HCT116 (cell line): ENCODE data around the gene IL20RB. TPM values are rescaled to one million over a fixed set of nuclear protein-coding genes. Genes with fewer than 3 reads are reported as not detected.

ENCODE experiments used
- ATAC-seq: fragments of 200-7000 bp; cut with Tn5 transposase; 2 replicates; pipeline ENCODE4 v1.9.1; 2020; ENCODE audit warnings: mild to moderate bottlenecking, moderate library complexity
- BruUV-seq: library from RNA; stranded (reverse); fragments of 400-500 nt; replicated peaks from 2 replicates; lab custom pipeline; 2021; lab: Mats Ljungman, UMichigan
- CTCF ChIA-PET: fragments of 300-600 bp; sonication (Branson Sonifier 250); formaldehyde crosslinking; loops from one replicate; lab custom pipeline; 2021; ENCODE audit warnings: antibody characterized with exemption; lab: Charles Lee
- POLR2A ChIA-PET: fragments of 300-600, 350-600 bp; sonication (Branson Sonifier 250); formaldehyde crosslinking; loops from one replicate; lab custom pipeline; 2021; ENCODE audit warnings: antibody characterized with exemption; lab: Charles Lee
- RAD21 ChIA-PET, 2 experiments: fragments of 300-600 bp; sonication (Branson Sonifier 250); formaldehyde crosslinking; loops; one replicate each; lab custom pipeline; 2023; ENCODE audit warnings: low total read pairs in 2 of 2; ENCODE audit not compliant: uncharacterized antibody in 2 of 2, unreplicated experiment in 2 of 2, low non-redundant PET in 1 of 2; lab: Charles Lee
- DNase-seq: peaks from one replicate; pipeline ENCODE4 v3.0.0-alpha.2; 2010; ENCODE audit warnings: low read depth, low spot score
- H2AFZ ChIP-seq: fragments of 200-600 bp; shearing (Covaris generic), sonication (generic); 2 replicates; pipeline ENCODE4 v1.6.1; 2017; ENCODE audit warnings: low read depth, mixed run types, mixed read lengths, antibody characterized with exemption, low read length; ENCODE audit not compliant: poor library complexity, severe bottlenecking
- H3K27ac ChIP-seq: 2 replicates; pipeline ENCODE4 v1.5.1; 2012; ENCODE audit warnings: low read depth, low read length
- H3K27me3 ChIP-seq: fragments of 200-600 bp; sonication (generic); 2 replicates; pipeline ENCODE4 v1.6.1; 2016; ENCODE audit warnings: mixed run types, low read length, mixed read lengths; ENCODE audit not compliant: insufficient read depth
- H3K36me3 ChIP-seq, 2 experiments: fragments of 200-500 bp in 1 of 2; fragments of 200-600 bp in 1 of 2; sonication (Bioruptor generic) in 1 of 2; sonication (generic) in 1 of 2; 2 replicates each; pipeline versions ENCODE4 v1.5.1 to v1.6.1; 2014 to 2016; ENCODE audit warnings: low read length in 2 of 2, inconsistent platforms in 1 of 2, mixed read lengths in 1 of 2, mixed run types in 1 of 2; ENCODE audit not compliant: insufficient read depth in 2 of 2, control insufficient read depth in 1 of 2
- H3K4me1 ChIP-seq, 2 experiments: fragments of 200-600 bp in 1 of 2; sonication (generic) in 1 of 2; 2 replicates each; pipeline versions ENCODE4 v1.5.1 to v1.6.1; 2012 to 2017; ENCODE audit warnings: low read length in 2 of 2, inconsistent platforms in 1 of 2, mild to moderate bottlenecking in 1 of 2, mixed read lengths in 1 of 2, mixed run types in 1 of 2, moderate library complexity in 1 of 2; ENCODE audit not compliant: insufficient read depth in 2 of 2, control insufficient read depth in 1 of 2
- H3K4me2 ChIP-seq: fragments of 200-600 bp; sonication (generic); 2 replicates; pipeline ENCODE4 v1.6.1; 2017; ENCODE audit warnings: mixed run types, low read length, mixed read lengths
- H3K4me3 ChIP-seq, 2 experiments: fragments of 200-600 bp in 1 of 2; sonication (generic) in 1 of 2; replicated peaks in 1 of 2; 2 replicates each; pipeline ENCODE4 v1.5.1; 2011 to 2016; ENCODE audit warnings: low read length in 2 of 2, control low read depth in 1 of 2, low read depth in 1 of 2, mild to moderate bottlenecking in 1 of 2, mixed read lengths in 1 of 2, mixed run types in 1 of 2
- H3K79me2 ChIP-seq: fragments of 200-600 bp; sonication (generic); 2 replicates; pipeline ENCODE4 v1.6.1; 2017; ENCODE audit warnings: mild to moderate bottlenecking, mixed run types, low read length, moderate library complexity, mixed read lengths; ENCODE audit not compliant: insufficient read depth
- H3K9ac ChIP-seq: fragments of 200-600 bp; sonication (generic); 2 replicates; pipeline ENCODE4 v1.6.1; 2016; ENCODE audit warnings: low read length, mixed read lengths
- H3K9me2 ChIP-seq: fragments of 200-600 bp; sonication (generic), shearing (Covaris generic); 2 replicates; pipeline ENCODE4 v1.6.1; 2017; ENCODE audit warnings: mixed run types, mild to moderate bottlenecking, moderate library complexity; ENCODE audit not compliant: insufficient read depth
- H3K9me3 ChIP-seq, 2 experiments: fragments of 200-500 bp in 1 of 2; fragments of 200-600 bp in 1 of 2; sonication (Bioruptor generic) in 1 of 2; sonication (generic) in 1 of 2; 2 replicates each; pipeline ENCODE4 v1.6.1; 2014 to 2017; ENCODE audit warnings: low read length in 2 of 2, mixed read lengths in 2 of 2, inconsistent platforms in 1 of 2, low read depth in 1 of 2, mild to moderate bottlenecking in 1 of 2, mixed run types in 1 of 2, moderate library complexity in 1 of 2; ENCODE audit not compliant: control insufficient read depth in 1 of 2, insufficient read depth in 1 of 2
- H4K20me1 ChIP-seq: fragments of 200-600 bp; sonication (generic), shearing (Covaris generic); 2 replicates; pipeline ENCODE4 v1.6.1; 2017; ENCODE audit warnings: mixed run types, mild to moderate bottlenecking, moderate library complexity; ENCODE audit not compliant: insufficient read depth
- ATF3 ChIP-seq: IDR thresholded peaks from 2 replicates; pipeline ENCODE4 v1.6.1; 2012
- CBX3 ChIP-seq: IDR thresholded peaks from 2 replicates; pipeline ENCODE4 v1.6.1; 2012; ENCODE audit warnings: low read depth
- CEBPB ChIP-seq: IDR thresholded peaks from 2 replicates; pipeline ENCODE4 v1.6.1; 2012; ENCODE audit warnings: low read depth
- CTCF ChIP-seq, 3 experiments: fragments of 200-600 bp in 1 of 3; sonication (generic) in 1 of 3; IDR thresholded peaks in 2 of 3; conservative IDR thresholded peaks in 1 of 3; 2 replicates each; pipeline ENCODE4 v1.5.1; 2012 to 2017; ENCODE audit warnings: low read depth in 2 of 3, low read length in 2 of 3, antibody characterized with exemption in 1 of 3, borderline replicate concordance in 1 of 3, control low read depth in 1 of 3, mild to moderate bottlenecking in 1 of 3, mixed read lengths in 1 of 3, mixed run types in 1 of 3, moderate library complexity in 1 of 3; ENCODE audit not compliant: insufficient read depth in 1 of 3
- ELF1 ChIP-seq: IDR thresholded peaks from 2 replicates; pipeline ENCODE4 v1.6.1; 2012; ENCODE audit warnings: low read depth, borderline replicate concordance
- EZH2 ChIP-seq: fragments of 200-600 bp; sonication (generic); IDR thresholded peaks from 2 replicates; pipeline ENCODE4 v1.6.1; 2017; ENCODE audit warnings: antibody characterized with exemption, mixed run types
- EZH2phosphoT487 ChIP-seq: fragments of 200-600 bp; IDR thresholded peaks from 2 replicates; pipeline ENCODE4 v1.6.1; 2018; ENCODE audit warnings: antibody characterized with exemption, borderline replicate concordance
- JUND ChIP-seq: IDR thresholded peaks from 2 replicates; pipeline ENCODE4 v1.6.1; 2012
- MAX ChIP-seq: IDR thresholded peaks from 2 replicates; pipeline ENCODE4 v1.6.1; 2012
- SIN3A ChIP-seq: IDR thresholded peaks from 2 replicates; pipeline ENCODE4 v1.6.1; 2012; ENCODE audit warnings: low read depth
- SP1 ChIP-seq: IDR thresholded peaks from 2 replicates; pipeline ENCODE4 v1.6.1; 2012; ENCODE audit warnings: low read depth
- SRF ChIP-seq: IDR thresholded peaks from 2 replicates; pipeline ENCODE4 v1.6.1; 2012; ENCODE audit warnings: low read depth
- YY1 ChIP-seq: IDR thresholded peaks from 2 replicates; pipeline ENCODE4 v1.6.1; 2011; ENCODE audit warnings: low read length, low read depth, moderate library complexity, mild to moderate bottlenecking; ENCODE audit not compliant: insufficient replicate concordance; ENCODE audit errors: extremely low read depth
- ZFX ChIP-seq: fragments of 450-650 bp; IDR thresholded peaks from 2 replicates; pipeline ENCODE4 v1.6.1; 2017
- intact Hi-C: fragments of 100-400 bp; cut with micrococcal nuclease; formaldehyde crosslinking; loops from 2 replicates; pipeline ENCODE4 v1.10.0; 2022
- total RNA-seq: library from RNA; stranded (reverse); gene quantifications from one replicate; pipeline ENCODE4 v1.2.1, GENCODE V29; 2021; ENCODE audit not compliant: unreplicated experiment

IL20RB gene
- total RNA-seq, 1 experiment from 2014 or later, result 6.1 TPM

- H3K4me3 ChIP-seq, result no peak overlapping the region
- H3K4me1 ChIP-seq, result no peaks in the 10 kb centered on the region
- no peak for DNase-seq
- ChIA-PET POLR2A (no interaction called here), RAD21 (no interaction called here), CTCF (no interaction called here)
- no peak overlapping the region for H3K27ac ChIP-seq
- no peaks in the 10 kb centered on the region for H3K9me2 ChIP-seq
- TF ChIP-seq ATF3, result no peak
- TF ChIP-seq ZFX, result no peak
- no peak for TF ChIP-seq YY1
- no peak for TF ChIP-seq SRF
- TF ChIP-seq MAX, result no peak
- TF ChIP-seq CEBPB, result no peak
- TF ChIP-seq ELF1, result no peak
- no peak for TF ChIP-seq CTCF (IDR thresholded peaks at IDR 0.05 in 2 of 3, conservative IDR thresholded peaks at IDR 0.05 in 1 of 3; ENCODE audit: borderline replicate concordance in 1 of 3, insufficient read depth in 1 of 3, low read depth in 2 of 3, low read length in 2 of 3)
- TF ChIP-seq EZH2, result no peak
- TF ChIP-seq SIN3A, result no peak
- TF ChIP-seq CBX3, result no peak
- no peak for TF ChIP-seq JUND
- TF ChIP-seq SP1, result no peak
- TF ChIP-seq EZH2phosphoT487, result no peak
- H2AFZ ChIP-seq, result no peak overlapping the region
- intact Hi-C loops, result no loop called here
- H3K9me3 ChIP-seq, result no peaks in the 10 kb centered on the region
- no TSS peak for BruUV-seq
- no peaks in the 10 kb centered on the region for H3K79me2 ChIP-seq
- H3K36me3 ChIP-seq, result no peaks in the 10 kb centered on the region
- no peaks in the 10 kb centered on the region for H3K27me3 ChIP-seq
- no peaks in the 10 kb centered on the region for H4K20me1 ChIP-seq
- no peak for ATAC-seq
- no peak overlapping the region for H3K4me2 ChIP-seq
- no peak overlapping the region for H3K9ac ChIP-seq
Measured at GRCh38 chr3:136982033-136982432, 24.2 kb downstream of the IL20RB start.
